IgD-negative memory B cell (primary cell): ENCODE results near the gene CBLB. TPM values are rescaled to one million over a fixed set of nuclear protein-coding genes. Genes with fewer than 3 reads are reported as not detected.

Source experiments
- H3K27ac Mint-ChIP-seq, 3 donors: one replicate each; pipeline ENCODE4 v1.8.0; 2020 to 2022; ENCODE audit warnings: mild to moderate bottlenecking in 3 of 3, mixed read lengths in 3 of 3, moderate library complexity in 1 of 3
- H3K27me3 Mint-ChIP-seq: one replicate; pipeline ENCODE4 v1.8.0; 2021; ENCODE audit warnings: mixed read lengths
- H3K36me3 Mint-ChIP-seq: one replicate; pipeline ENCODE4 v1.8.0; 2020; ENCODE audit warnings: mild to moderate bottlenecking, mixed read lengths
- H3K4me1 Mint-ChIP-seq, 3 donors: one replicate each; pipeline ENCODE4 v1.8.0; 2020 to 2022; ENCODE audit warnings: mixed read lengths in 3 of 3, mild to moderate bottlenecking in 1 of 3
- H3K4me3 Mint-ChIP-seq, 4 donors: one replicate each; pipeline ENCODE4 v1.8.0; 2020 to 2022; ENCODE audit warnings: mild to moderate bottlenecking in 4 of 4, mixed read lengths in 4 of 4, moderate library complexity in 3 of 4
- H3K9me3 Mint-ChIP-seq, 3 donors: one replicate each; pipeline ENCODE4 v1.8.0; 2020 to 2021; ENCODE audit warnings: mixed read lengths in 3 of 3, mild to moderate bottlenecking in 1 of 3
- polyA plus RNA-seq: library from polyadenylated mRNA; unstranded; fragments of 300-500 nt; fragmentation: Illumina TruSeq; gene quantifications from one replicate; pipeline ENCODE4 v1.2.3, GENCODE V29; 2021

Gene CBLB
- polyA plus RNA-seq, 1 donor from 2014 or later, result 16.0 TPM

DNA sequence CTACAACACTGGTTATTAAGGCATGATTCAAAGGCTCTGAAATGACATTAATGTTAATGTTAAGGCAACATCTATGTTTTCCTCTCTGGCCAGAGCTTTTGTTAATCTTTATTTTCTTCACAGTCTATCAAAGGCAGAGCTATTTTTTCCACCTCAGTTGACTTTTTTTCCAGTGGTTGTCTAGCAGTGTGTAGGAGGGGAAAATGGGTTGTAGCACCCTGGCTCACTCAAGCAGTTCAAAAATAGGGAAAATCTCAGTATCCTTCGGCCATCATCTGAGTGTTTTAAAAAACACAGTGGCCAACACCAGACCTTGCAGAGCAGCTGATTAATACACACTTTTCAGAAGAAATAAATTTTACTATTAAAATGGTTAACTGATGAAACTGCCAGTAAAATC, 21.4 kb downstream of the CBLB start:
- Mint-ChIP-seq H3K27ac (no peak overlapping the region), H3K27me3 (no peaks in the 10 kb centered on the region), H3K4me1 (peaks cover 11 to 16% (median 13%) of the 10 kb centered on the region in 3 donors), H3K4me3 (peak overlapping the region in 2 of 4 donors; percentile 22 to 28), H3K9me3 (no peaks in the 10 kb centered on the region), H3K36me3 (peaks cover 6% of the 10 kb centered on the region)

DNA sequence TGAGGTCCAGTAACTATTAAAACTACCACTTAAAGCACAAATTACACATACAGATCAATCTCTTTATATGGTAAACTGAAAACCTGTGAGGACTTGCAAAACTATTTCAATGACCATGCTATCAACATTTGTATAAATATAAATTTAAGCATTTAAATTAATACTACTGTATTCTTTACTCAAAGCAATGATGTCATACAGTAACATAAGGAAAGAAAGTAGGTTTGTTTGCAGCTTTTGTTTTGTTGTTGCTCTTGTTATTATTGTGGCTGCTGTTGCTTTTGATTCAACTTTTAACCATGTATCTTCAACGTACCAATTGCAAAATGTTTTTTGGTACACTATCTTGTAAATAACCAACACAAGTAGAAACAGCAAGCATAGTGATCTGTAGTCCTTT, 22.0 kb downstream of the CBLB start:
- Mint-ChIP-seq H3K4me3 (no peak overlapping the region), H3K27me3 (no peaks in the 10 kb centered on the region), H3K9me3 (no peaks in the 10 kb centered on the region), H3K27ac (no peak overlapping the region), H3K4me1 (peaks cover 13 to 16% (median 14%) of the 10 kb centered on the region in 3 donors), H3K36me3 (peaks cover 11% of the 10 kb centered on the region)

DNA sequence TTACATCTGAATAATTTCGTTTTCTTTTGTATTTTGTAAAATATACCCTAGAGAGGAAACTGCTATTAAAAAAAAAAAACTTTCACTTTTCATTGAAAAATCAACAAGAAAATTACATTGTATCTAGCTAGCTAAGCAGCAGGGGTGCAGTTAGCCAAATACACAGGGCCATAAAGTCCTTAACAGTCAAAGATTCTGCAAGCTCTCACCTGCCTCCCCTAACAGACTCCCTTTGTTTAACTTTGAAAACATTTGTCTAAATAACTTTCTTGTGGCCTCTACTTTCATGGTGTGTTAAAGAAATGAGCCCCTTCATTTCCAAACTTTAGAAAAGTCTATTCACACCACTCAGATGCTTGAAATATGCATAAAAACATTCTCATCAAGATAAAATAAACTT, 23.3 kb downstream of the CBLB start:
- H3K4me3 Mint-ChIP-seq, result no peak overlapping the region
- no peak overlapping the region for H3K27ac Mint-ChIP-seq
- H3K4me1 Mint-ChIP-seq, result peaks cover 6 to 10% (median 9%) of the 10 kb centered on the region in 3 donors
- H3K9me3 Mint-ChIP-seq, result no peaks in the 10 kb centered on the region
- H3K27me3 Mint-ChIP-seq, result no peaks in the 10 kb centered on the region
- peaks cover 9% of the 10 kb centered on the region for H3K36me3 Mint-ChIP-seq

DNA sequence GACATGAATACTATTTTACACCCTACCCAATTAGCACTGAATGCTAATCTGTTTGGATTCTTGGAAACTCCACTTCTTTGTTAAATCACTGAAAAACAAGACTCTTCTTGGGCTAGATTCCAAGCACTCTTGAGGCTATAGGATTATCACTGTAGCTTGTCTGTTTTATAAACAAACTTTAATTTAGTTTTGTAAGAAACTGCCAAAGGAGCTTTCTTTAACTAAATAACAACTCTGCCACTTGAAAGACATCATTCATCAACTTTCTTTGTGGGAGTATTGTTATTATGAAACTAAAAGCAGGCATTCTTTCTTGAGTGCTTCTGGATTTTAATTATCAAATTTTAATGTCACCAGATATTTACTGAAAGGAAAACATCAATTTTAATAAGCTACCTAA, 24.1 kb downstream of the CBLB start:
- H3K27me3 Mint-ChIP-seq, result no peaks in the 10 kb centered on the region
- H3K9me3 Mint-ChIP-seq, result no peaks in the 10 kb centered on the region
- H3K4me1 Mint-ChIP-seq, result peaks cover 9 to 12% (median 11%) of the 10 kb centered on the region in 3 donors
- H3K27ac Mint-ChIP-seq, result no peak overlapping the region
- H3K4me3 Mint-ChIP-seq, result no peak overlapping the region
- H3K36me3 Mint-ChIP-seq, result peaks cover 11% of the 10 kb centered on the region

DNA sequence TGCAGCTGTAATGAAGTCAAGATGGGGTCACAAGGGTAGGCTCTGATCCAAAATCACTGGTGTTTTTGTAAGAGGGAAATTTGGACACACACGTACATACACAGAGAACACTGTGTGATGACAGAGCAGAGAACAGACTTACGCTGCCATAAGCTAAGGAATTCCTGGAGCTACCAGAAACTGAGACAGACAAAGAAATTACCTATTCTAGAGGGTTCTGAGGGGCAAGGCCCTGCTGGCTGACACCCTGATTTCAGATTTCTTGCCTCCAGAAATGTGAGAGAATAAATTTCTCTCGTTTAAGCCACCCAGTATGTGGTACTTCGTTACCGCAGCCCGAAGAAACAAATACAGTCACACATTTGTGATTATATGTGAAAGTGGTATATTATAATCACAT, 24.8 kb downstream of the CBLB start:
- H3K9me3 Mint-ChIP-seq, result no peaks in the 10 kb centered on the region
- H3K4me3 Mint-ChIP-seq, result no peak overlapping the region
- peaks cover 11% of the 10 kb centered on the region for H3K36me3 Mint-ChIP-seq
- no peaks in the 10 kb centered on the region for H3K27me3 Mint-ChIP-seq
- H3K27ac Mint-ChIP-seq, result no peak overlapping the region
- H3K4me1 Mint-ChIP-seq, result peaks cover 9 to 12% (median 11%) of the 10 kb centered on the region in 3 donors

DNA sequence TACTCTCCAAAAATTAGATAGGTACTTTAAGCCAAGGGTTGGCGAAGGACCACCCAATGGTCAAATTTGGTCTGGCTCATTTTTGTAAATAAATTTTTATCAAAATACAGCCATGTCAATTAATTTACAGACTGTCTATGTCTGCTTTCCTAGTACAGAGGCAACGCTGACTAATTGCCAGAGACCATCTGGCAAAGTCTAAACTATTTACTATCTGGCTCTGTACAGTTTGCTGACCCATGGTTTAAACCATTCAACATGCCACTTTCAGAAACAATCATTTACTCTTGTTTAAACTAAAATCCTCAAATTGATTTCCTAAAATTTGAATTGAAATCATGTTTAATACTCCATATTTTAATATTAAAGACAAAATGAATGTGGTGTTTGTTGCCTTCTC, 25.9 kb downstream of the CBLB start:
- H3K36me3 Mint-ChIP-seq, result peaks cover 12% of the 10 kb centered on the region
- H3K4me1 Mint-ChIP-seq, result peaks cover 9 to 12% (median 12%) of the 10 kb centered on the region in 3 donors
- no peaks in the 10 kb centered on the region for H3K27me3 Mint-ChIP-seq
- H3K27ac Mint-ChIP-seq, result no peak overlapping the region
- H3K9me3 Mint-ChIP-seq, result no peaks in the 10 kb centered on the region
- H3K4me3 Mint-ChIP-seq, result no peak overlapping the region

DNA sequence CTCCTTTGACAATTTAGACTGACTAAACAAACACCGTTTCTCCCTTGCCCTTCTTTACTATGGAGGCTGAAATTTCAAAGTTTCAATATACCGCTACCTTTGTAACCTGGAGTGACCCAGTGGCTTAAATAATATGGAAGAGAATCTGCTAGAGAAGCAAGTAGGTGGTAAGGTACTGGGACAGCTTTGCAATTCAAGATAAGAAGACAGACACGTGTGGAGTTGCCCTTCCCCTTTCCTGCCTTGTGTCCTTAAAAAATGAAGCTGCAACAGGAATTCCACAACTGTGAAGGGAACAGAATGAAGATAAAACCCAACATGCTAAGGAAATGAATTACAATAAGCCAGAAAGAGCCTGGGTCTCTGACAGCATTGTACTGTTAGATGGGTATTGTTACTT, 26.4 kb downstream of the CBLB start:
- Mint-ChIP-seq H3K4me3 (peak overlapping the region in 1 of 4 donors; percentile 43), H3K27me3 (no peaks in the 10 kb centered on the region), H3K36me3 (peaks cover 12% of the 10 kb centered on the region), H3K4me1 (peaks cover 6 to 10% (median 9%) of the 10 kb centered on the region in 3 donors), H3K27ac (no peak overlapping the region), H3K9me3 (no peaks in the 10 kb centered on the region)

DNA sequence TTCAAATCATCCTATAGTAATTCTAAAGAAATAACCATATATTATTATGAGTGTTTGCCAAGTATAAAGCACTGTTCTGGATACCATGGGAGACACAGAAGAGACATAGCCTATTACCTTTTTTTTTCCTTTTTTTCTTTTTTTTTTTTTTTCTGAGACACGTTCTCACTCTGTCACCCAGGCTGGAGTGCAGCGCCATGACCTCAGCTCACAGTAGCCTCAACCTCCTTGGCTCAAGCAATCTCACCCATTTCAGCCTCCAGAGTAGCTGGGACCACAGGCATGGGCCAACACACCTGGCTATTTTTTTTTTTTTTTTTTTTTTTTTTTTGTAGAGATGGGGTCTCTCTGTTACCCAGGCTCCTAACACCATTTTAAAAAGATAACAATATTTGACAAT, 30.9 kb downstream of the CBLB start:
- Mint-ChIP-seq H3K4me1 (peaks cover 27 to 33% (median 31%) of the 10 kb centered on the region in 3 donors), H3K27ac (no peak overlapping the region), H3K4me3 (no peak overlapping the region), H3K9me3 (peaks cover 0 to 1% (median 0%) of the 10 kb centered on the region in 3 donors), H3K27me3 (no peaks in the 10 kb centered on the region), H3K36me3 (peaks cover 14% of the 10 kb centered on the region)

DNA sequence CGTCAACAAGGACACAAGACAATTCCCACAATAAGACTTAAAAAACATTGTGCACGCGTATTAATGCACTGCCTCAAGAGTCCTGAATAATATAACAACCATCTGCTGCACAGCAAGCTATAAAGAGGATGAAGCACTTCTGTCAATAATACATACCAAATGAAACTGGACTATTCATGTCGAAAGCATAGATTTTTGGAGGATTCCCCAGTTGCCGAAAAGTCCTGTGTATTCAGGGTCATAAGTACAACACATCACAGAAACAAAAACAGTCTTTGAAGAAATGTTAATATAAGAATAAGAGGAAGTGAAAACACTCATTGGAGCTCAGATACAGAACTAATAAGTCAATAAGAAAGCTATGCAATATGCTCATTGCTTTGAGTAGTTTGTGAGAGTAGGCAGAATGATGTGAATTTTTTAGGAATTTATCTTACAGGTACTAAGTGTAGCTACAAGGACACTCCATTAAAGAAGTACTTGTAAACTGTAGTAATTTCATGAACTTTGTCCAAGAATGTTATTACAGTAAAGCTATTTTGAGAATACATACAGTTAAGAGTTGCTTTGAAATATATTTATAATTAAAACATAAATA, 31.6 kb downstream of the CBLB start:
- Mint-ChIP-seq H3K9me3 (peaks cover 0 to 1% (median 0%) of the 10 kb centered on the region in 3 donors), H3K36me3 (peaks cover 15% of the 10 kb centered on the region), H3K27me3 (no peaks in the 10 kb centered on the region), H3K4me1 (peaks cover 34 to 40% (median 36%) of the 10 kb centered on the region in 3 donors), H3K4me3 (peak overlapping the region; percentile 74 to 90 (median 81)), H3K27ac (peak overlapping the region in 2 of 3 donors; percentile 22 to 33)

DNA sequence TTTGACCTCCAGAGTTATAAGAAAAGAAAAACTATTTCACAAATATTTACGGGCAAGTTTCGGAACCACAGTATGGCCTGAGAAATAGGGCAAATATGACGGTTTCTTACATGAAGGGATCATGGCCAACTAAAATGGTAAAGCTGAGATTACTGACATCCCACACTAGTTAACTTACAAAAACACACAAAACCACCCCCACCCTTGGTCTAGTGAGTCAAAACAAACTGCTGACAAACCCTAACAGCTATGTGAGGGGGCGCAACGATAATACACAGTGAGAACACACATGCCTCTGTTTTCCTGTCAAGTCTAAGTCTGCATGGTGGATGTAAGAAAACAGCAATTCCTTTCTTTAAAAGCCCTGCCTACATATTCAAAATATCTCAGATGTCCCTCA, 32.3 kb downstream of the CBLB start:
- H3K27me3 Mint-ChIP-seq, result no peaks in the 10 kb centered on the region
- peaks cover 37 to 45% (median 37%) of the 10 kb centered on the region in 3 donors for H3K4me1 Mint-ChIP-seq
- peaks cover 9% of the 10 kb centered on the region for H3K36me3 Mint-ChIP-seq
- peak overlapping the region; percentile 74 to 90 (median 81) for H3K4me3 Mint-ChIP-seq
- H3K27ac Mint-ChIP-seq, result peak overlapping the region in 2 of 3 donors; percentile 22 to 33
- peaks cover 0 to 1% (median 0%) of the 10 kb centered on the region in 3 donors for H3K9me3 Mint-ChIP-seq

DNA sequence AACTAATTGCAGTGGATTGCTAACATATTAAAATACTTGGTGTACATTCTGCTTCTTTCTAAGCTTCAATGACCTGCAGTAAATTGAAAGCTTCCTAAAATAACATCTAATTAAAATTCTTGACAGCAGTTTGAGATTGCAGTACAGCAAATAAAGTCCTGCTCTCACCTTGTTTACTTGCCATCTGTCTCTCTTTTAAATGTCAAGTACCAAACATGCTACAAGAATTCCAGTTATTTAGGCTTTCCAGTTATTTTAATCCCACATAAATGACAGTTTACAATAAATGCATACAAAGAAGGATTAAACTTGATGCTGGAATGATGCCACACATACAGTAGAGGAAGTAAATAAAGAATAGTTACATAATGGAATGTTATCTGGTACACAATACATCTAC, 33.2 kb downstream of the CBLB start:
- H3K27me3 Mint-ChIP-seq, result no peaks in the 10 kb centered on the region
- H3K27ac Mint-ChIP-seq, result peak overlapping the region in 1 of 3 donors; percentile 36
- peaks cover 8% of the 10 kb centered on the region for H3K36me3 Mint-ChIP-seq
- H3K4me1 Mint-ChIP-seq, result peaks cover 45 to 54% (median 46%) of the 10 kb centered on the region in 3 donors
- H3K4me3 Mint-ChIP-seq, result peak overlapping the region in 2 of 4 donors; percentile 13 to 73
- peaks cover 0 to 1% (median 0%) of the 10 kb centered on the region in 3 donors for H3K9me3 Mint-ChIP-seq

DNA sequence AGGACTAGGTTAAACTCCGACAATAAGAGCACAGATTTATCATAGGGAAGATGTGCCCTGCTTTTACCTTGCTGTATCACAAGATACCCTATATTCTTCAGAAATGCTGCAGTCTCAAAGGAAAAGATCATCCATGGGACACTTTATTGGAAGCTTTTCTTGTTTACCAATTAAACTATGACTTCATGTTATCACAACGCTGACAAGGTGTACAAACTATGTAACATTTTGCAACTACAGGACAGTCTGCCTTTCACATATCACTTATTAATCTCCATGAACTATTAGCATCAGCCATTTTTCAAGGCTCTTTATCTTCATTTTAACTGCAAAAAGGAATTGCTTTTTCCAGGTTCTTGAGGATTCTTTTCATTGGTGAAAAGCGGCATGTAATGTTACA, 34.0 kb downstream of the CBLB start:
- peaks cover 45 to 58% (median 49%) of the 10 kb centered on the region in 3 donors for H3K4me1 Mint-ChIP-seq
- peak overlapping the region in 3 of 4 donors; percentile 32 to 84 (median 66) for H3K4me3 Mint-ChIP-seq
- peaks cover 7% of the 10 kb centered on the region for H3K36me3 Mint-ChIP-seq
- peaks cover 0 to 1% (median 0%) of the 10 kb centered on the region in 3 donors for H3K9me3 Mint-ChIP-seq
- H3K27ac Mint-ChIP-seq, result peak overlapping the region in 2 of 3 donors; percentile 1 to 74
- no peaks in the 10 kb centered on the region for H3K27me3 Mint-ChIP-seq

DNA sequence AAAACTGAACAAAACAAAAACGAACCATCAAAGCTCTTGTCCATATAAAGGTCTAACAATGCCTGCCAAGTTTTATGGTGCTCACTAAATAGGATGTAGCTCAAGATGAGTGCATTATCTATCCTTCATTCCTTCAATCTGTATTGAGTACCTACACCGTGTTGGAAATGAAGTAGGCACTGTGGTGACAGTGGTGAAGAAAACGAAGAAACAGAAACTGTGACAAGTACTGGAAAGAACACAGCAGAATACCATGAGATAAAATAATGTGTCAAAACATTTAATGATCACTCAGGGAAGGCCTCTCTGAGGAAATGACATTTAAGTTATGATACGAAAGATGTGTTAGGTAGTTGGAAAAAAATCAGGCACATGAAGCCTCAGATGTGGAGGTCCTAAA, 36.2 kb downstream of the CBLB start:
- Mint-ChIP-seq H3K36me3 (peaks cover 5% of the 10 kb centered on the region), H3K27ac (peak overlapping the region in 1 of 3 donors; percentile 9), H3K4me1 (peaks cover 48 to 69% (median 53%) of the 10 kb centered on the region in 3 donors), H3K4me3 (peak overlapping the region in 2 of 4 donors; percentile 15 to 58), H3K27me3 (no peaks in the 10 kb centered on the region), H3K9me3 (peaks cover 0 to 1% (median 0%) of the 10 kb centered on the region in 3 donors)

DNA sequence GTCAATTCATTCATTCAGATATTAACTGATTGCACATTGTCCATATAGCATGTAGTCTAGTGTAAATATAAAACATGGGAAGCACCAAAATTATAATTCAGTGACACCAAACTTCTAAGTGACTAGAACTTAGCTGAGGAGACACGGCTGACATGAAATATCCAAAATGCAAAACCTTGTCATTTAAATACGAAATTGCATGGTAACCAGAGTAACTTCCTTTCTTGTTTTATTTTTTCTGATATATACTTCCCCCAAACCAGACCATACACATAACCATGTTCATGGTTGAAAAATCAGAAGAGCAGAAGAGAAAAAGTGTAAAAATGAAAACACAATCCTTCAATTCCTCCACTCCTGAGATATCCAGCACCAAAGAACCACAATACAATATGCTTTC, 38.0 kb downstream of the CBLB start:
- Mint-ChIP-seq H3K27ac (peak overlapping the region; percentile 14 to 42 (median 23)), H3K4me3 (peak overlapping the region; percentile 5 to 84 (median 39)), H3K27me3 (no peaks in the 10 kb centered on the region), H3K4me1 (peaks cover 39 to 59% (median 53%) of the 10 kb centered on the region in 3 donors), H3K9me3 (peaks cover 0 to 4% (median 0%) of the 10 kb centered on the region in 3 donors), H3K36me3 (peaks cover 11% of the 10 kb centered on the region)

DNA sequence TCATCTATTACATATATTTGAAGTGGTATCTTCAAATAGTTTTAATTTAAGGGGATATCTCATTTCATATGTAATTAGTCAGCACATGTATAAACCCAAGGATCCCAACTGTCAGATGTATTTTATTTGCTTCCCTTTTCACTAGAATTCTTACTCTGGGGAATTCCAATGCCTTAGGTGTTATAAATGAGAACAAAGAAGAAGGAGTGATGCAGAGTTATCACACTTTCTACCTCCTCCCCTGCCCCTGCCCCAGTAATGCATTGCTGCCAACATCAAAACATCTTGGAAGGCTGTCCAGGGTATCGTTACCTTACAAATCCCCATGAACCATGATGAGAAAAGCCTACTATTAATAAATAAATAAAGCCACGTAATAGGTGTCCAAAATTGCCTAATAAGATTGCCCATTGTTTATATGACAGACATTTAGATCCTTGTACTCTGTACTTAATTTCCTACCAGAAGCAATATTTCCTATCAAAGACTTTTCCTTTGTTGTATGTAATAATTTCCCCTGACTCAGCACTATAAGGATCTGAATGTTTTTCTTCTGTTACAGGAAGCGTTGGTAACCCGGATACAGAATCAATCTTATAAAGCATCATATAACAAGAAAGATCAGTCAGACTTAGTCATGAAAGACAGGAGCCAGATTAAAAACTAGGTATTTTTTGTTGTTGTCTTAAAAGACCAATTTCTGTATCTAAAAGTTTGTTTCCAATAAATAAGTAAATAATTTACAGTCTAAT, 38.8 kb downstream of the CBLB start:
- Mint-ChIP-seq H3K36me3 (peaks cover 9% of the 10 kb centered on the region), H3K9me3 (peaks cover 0 to 4% (median 0%) of the 10 kb centered on the region in 3 donors), H3K4me1 (peaks cover 34 to 52% (median 48%) of the 10 kb centered on the region in 3 donors), H3K27me3 (no peaks in the 10 kb centered on the region), H3K4me3 (peak overlapping the region in 2 of 4 donors; percentile 31 to 63), H3K27ac (peak overlapping the region; percentile 16 to 71 (median 65))
